GM23248 (cell line): ENCODE results near the gene AQP9.

Source experiments
- EZH2 ChIP-seq: fragments of 200-600 bp; sonication (generic); IDR thresholded peaks from 2 replicates; pipeline ENCODE4 v1.6.1; 2018; ENCODE audit warnings: antibody characterized with exemption, mild to moderate bottlenecking; ENCODE audit not compliant: insufficient read depth, poor library complexity, severe bottlenecking
- EZH2phosphoT487 ChIP-seq: fragments of 200-600 bp; sonication (generic); IDR thresholded peaks from 2 replicates; pipeline ENCODE4 v1.6.1; 2018; ENCODE audit warnings: antibody characterized with exemption, moderate library complexity, mild to moderate bottlenecking, low read depth; ENCODE audit not compliant: insufficient read depth

DNA sequence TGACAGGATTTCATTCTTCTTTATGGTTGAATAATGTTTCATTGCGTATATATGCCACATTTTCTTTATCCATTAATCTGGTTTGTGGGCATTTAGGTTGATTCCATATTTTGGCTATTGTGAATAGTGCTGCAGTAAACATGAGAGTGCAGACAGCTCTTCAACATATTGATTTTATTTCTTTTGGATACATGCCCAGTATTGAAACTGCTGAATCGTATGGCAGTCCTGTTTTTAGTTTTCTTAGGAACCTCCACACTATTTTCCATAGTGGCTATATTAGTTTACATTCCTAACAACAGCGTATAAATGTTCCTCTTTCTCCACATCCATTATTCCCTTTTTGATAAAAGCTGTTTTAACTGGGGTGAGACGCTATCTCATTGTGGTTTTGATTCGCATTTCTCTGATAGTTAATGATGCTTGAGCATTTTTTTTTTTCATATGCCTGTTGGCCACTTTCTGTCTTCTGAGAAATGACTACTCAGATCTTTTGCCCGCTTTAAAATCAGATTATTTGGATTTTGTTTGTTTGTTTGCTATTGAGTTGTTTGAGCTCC, 21.7 kb downstream of the AQP9 start:
- TF ChIP-seq EZH2 (no peak), EZH2phosphoT487 (no peak)
